Cortex of kidney (tissue), 1 donor: Measurements from ENCODE around the gene RAB25.
"Not testable (repeated sequence)": the region's sequence is repeated elsewhere in the genome, so short reads cannot be mapped to it uniquely, and the experiment has no call there.

Source experiments
- DNase-seq: peaks from one replicate; lab custom pipeline; 2025; lab: John Stamatoyannopoulos, UW

The RAB25 gene

GRCh38 chr1:156060937-156061636, at the start of gene RAB25:
Gene RAB25, plus strand, starts transcription at chr1:156061160. Its CDS starts 241 bp downstream, at chr1:156061401.
- no peak for DNase-seq

GRCh38 chr1:156012051-156012817, 48.7 kb upstream of the RAB25 start:
- DNase-seq: no peak

- DNase-seq: no peak
Measured at GRCh38 chr1:156014829-156015228, 46.1 kb upstream of the RAB25 start.

GRCh38 chr1:156019946-156020292, 41.0 kb upstream of the RAB25 start:
- DNase-seq: no peak

GRCh38 chr1:156020293-156021092, 40.5 kb upstream of the RAB25 start, which contains the start of gene SSR2:
Gene SSR2, minus strand, starts transcription at chr1:156020951. Its CDS starts 784 bp downstream, at chr1:156020167.
- no peak for DNase-seq

GRCh38 chr1:156021093-156021428, 39.9 kb upstream of the RAB25 start:
- no peak for DNase-seq

- DNase-seq: no peak
Measured at GRCh38 chr1:156021954-156022353, 39.0 kb upstream of the RAB25 start.

- no peak for DNase-seq
Measured at GRCh38 chr1:156024801-156025200, 36.2 kb upstream of the RAB25 start.

GRCh38 chr1:156025876-156026275, 35.1 kb upstream of the RAB25 start:
- no peak for DNase-seq

- DNase-seq: no peak
Measured at GRCh38 chr1:156026588-156026987, 34.4 kb upstream of the RAB25 start.

- DNase-seq: no peak
Measured at GRCh38 chr1:156033011-156033410, 27.9 kb upstream of the RAB25 start.

- DNase-seq: not testable (repeated sequence)
Measured at GRCh38 chr1:156034991-156035390, 26.0 kb upstream of the RAB25 start.

GRCh38 chr1:156042828-156043227, 18.1 kb upstream of the RAB25 start:
- DNase-seq: no peak

- no peak for DNase-seq
Measured at GRCh38 chr1:156045076-156045475, 15.9 kb upstream of the RAB25 start.

- DNase-seq: no peak
Measured at GRCh38 chr1:156048663-156049258, 12.2 kb upstream of the RAB25 start.

GRCh38 chr1:156050376-156050775, 10.6 kb upstream of the RAB25 start:
- DNase-seq: no peak

- no peak for DNase-seq
Measured at GRCh38 chr1:156051011-156051725, 9.8 kb upstream of the RAB25 start.

GRCh38 chr1:156052862-156053767, 7.8 kb upstream of the RAB25 start:
- DNase-seq: no peak

- DNase-seq: no peak
Measured at GRCh38 chr1:156053768-156054499, 7.0 kb upstream of the RAB25 start, which contains the start of gene UBQLN4. Gene UBQLN4, minus strand, starts transcription at chr1:156053798. Its CDS starts 97 bp downstream, at chr1:156053701.
